ENCODE results near the gene COX6A1. TPM values are rescaled to one million over a fixed set of nuclear protein-coding genes. Genes with fewer than 3 reads are reported as not detected.

COX6A1 gene
- total and polyA plus RNA-seq, 2 of the 13 experiments (the other 11 are each of a cell fraction or from before 2014, with no cell fraction given), result 542 to 673 TPM

GRCh38 chr12:120445911-120446843, 8.3 kb downstream of the COX6A1 start, which contains the start of the genes GATC and TRIAP1 (continued):
- TF ChIP-seq PRDM15 (CRISPR knock-in tag; IDR thresholded peaks at IDR 0.05) (0 out of 2 replicates have a peak, but pooled peaks have one; percentile 30), ERF (CRISPR knock-in tag; IDR thresholded peaks at IDR 0.05) (peak; percentile 96), ZNF335 (CRISPR knock-in tag; IDR thresholded peaks at IDR 0.05) (peak; percentile 78), FOSL2 (CRISPR knock-in tag; IDR thresholded peaks at IDR 0.05) (peak; percentile 71), NR2F1 (CRISPR knock-in tag; IDR thresholded peaks at IDR 0.05) (no peak; a peak in 1 of 4 replicates), EED (CRISPR knock-in tag; IDR thresholded peaks at IDR 0.05) (0 out of 2 replicates have a peak, but pooled peaks have one; percentile 28), SRF (IDR thresholded peaks at IDR 0.05; ENCODE audit: low read depth, low read length) (peak; percentile 94), ZNF263 (CRISPR knock-in tag; IDR thresholded peaks at IDR 0.05) (peak; percentile 83), ZKSCAN1 (IDR thresholded peaks at IDR 0.05; ENCODE audit: low read length) (peak; percentile 77; the same call in 1 of the 2 replicates), NFAT5 (CRISPR knock-in tag; IDR thresholded peaks at IDR 0.05) (no peak; the same call in 1 of the 2 replicates), ZNF749 (CRISPR knock-in tag; IDR thresholded peaks at IDR 0.05; ENCODE audit: borderline replicate concordance) (peak; percentile 52; the same call in 1 of the 2 replicates), HNF1B (CRISPR knock-in tag; IDR thresholded peaks at IDR 0.05) (peak; percentile 61), ZNF350 (CRISPR knock-in tag; IDR thresholded peaks at IDR 0.05; ENCODE audit: borderline replicate concordance, low read depth) (peak; percentile 97), ZNF792 (CRISPR knock-in tag; IDR thresholded peaks at IDR 0.05) (peak; percentile 86), PLSCR1 (CRISPR knock-in tag; IDR thresholded peaks at IDR 0.05; ENCODE audit: borderline replicate concordance) (no peak), ZBTB20 (CRISPR knock-in tag; IDR thresholded peaks at IDR 0.05; ENCODE audit: borderline replicate concordance, low read depth) (no peak)

All from HepG2 (cell line).